OCI-LY7 (cell line): ENCODE measurements around the gene ELF4.

ENCODE experiments used
- CTCF ChIP-seq: fragments of 200-600 bp; sonication (generic); conservative IDR thresholded peaks from 2 replicates; pipeline ENCODE4 v1.5.1; 2014; ENCODE audit warnings: mild to moderate bottlenecking, antibody characterized with exemption, low read length, moderate library complexity, mixed read lengths
- EZH2phosphoT487 ChIP-seq: fragments of 200-600 bp; sonication (generic); IDR thresholded peaks from 2 replicates; pipeline ENCODE4 v1.6.1; 2018; ENCODE audit warnings: low read depth, borderline replicate concordance, mild to moderate bottlenecking, mixed run types, antibody characterized with exemption, low read length, moderate library complexity, mixed read lengths

GRCh38 chrX:130082244-130083106 is 27.8 kb downstream of the ELF4 start:
- TF ChIP-seq CTCF (peak; percentile 52), EZH2phosphoT487 (no peak)
